ENCODE measurements around the gene CFAP298.

DNA sequence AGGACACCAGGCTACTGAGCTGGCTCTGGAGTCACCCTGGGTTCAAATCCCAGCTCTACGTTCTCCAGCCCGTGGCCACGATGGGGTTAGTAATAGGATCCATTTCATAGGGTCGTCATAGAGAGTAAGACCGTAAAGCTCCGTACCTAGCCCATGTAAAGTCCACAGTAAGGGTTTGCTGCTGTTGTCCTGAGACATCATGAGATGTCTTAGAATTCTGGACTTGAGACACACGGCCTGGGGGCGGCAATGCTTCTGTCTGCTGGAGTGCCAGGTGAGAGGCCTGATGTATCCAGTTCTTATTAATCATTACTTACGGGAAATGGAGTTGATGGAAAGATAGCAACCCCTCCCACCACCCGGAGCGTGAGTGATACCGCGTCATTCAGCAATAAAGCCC, 30.4 kb downstream of the CFAP298 start:
- no peak for TF ChIP-seq POLR2A (IDR thresholded peaks at IDR 0.05)
- TF ChIP-seq CTCF (IDR thresholded peaks at IDR 0.05): no peak

Data from Peyer's patch (tissue), 4 donors.